Activated naive CD4-positive, alpha-beta T cell treated with Interleukin-2 at 50 U/mL for 16 hours (primary cell): ENCODE measurements around the gene RBM47.
"Not testable (repeated sequence)": the region's sequence is repeated elsewhere in the genome, so short reads cannot be mapped to it uniquely, and the experiment has no call there.

Experiments used
- DNase-seq: peaks from one replicate; pipeline ENCODE4 v3.0.0-alpha.2; 2020

Gene RBM47

GRCh38 chr4:40481977-40482376 lies 147.7 kb downstream of the RBM47 start:
- no peak for DNase-seq

- DNase-seq: no peak
Observed at GRCh38 chr4:40480291-40480690, 149.4 kb downstream of the RBM47 start.

GRCh38 chr4:40479378-40479777 lies 150.3 kb downstream of the RBM47 start:
- DNase-seq: no peak

GRCh38 chr4:40475609-40476008 lies 154.1 kb downstream of the RBM47 start:
- DNase-seq: no peak

- DNase-seq: no peak
Observed at GRCh38 chr4:40473578-40474388, 155.9 kb downstream of the RBM47 start.

- DNase-seq: no peak
Observed at GRCh38 chr4:40471923-40472322, 157.7 kb downstream of the RBM47 start.

- no peak for DNase-seq
Observed at GRCh38 chr4:40466789-40467188, 162.9 kb downstream of the RBM47 start.

- DNase-seq: no peak
Observed at GRCh38 chr4:40462326-40462725, 167.3 kb downstream of the RBM47 start.

- no peak for DNase-seq
Observed at GRCh38 chr4:40461879-40462278, 167.8 kb downstream of the RBM47 start.

GRCh38 chr4:40461062-40461461 lies 168.6 kb downstream of the RBM47 start:
- DNase-seq: no peak

- DNase-seq: no peak
Observed at GRCh38 chr4:40458683-40459082, 171.0 kb downstream of the RBM47 start.

GRCh38 chr4:40458109-40458508 lies 171.6 kb downstream of the RBM47 start:
- DNase-seq: no peak

- no peak for DNase-seq
Observed at GRCh38 chr4:40455340-40455902, 174.2 kb downstream of the RBM47 start.

GRCh38 chr4:40454816-40455215 lies 174.8 kb downstream of the RBM47 start:
- DNase-seq: no peak

GRCh38 chr4:40453912-40454311 lies 175.8 kb downstream of the RBM47 start:
- DNase-seq: no peak

- DNase-seq: no peak
Observed at GRCh38 chr4:40448875-40449274, 180.8 kb downstream of the RBM47 start.

GRCh38 chr4:40446839-40447238 lies 182.8 kb downstream of the RBM47 start:
- no peak for DNase-seq

GRCh38 chr4:40446261-40446750 lies 183.4 kb downstream of the RBM47 start:
- not testable (repeated sequence) for DNase-seq

GRCh38 chr4:40445671-40446070 lies 184.0 kb downstream of the RBM47 start:
- DNase-seq: no peak

- no peak for DNase-seq
Observed at GRCh38 chr4:40441430-40441829, 188.2 kb downstream of the RBM47 start.

GRCh38 chr4:40439519-40439918 lies 190.1 kb downstream of the RBM47 start:
- DNase-seq: no peak

GRCh38 chr4:40438384-40439026 lies 191.2 kb downstream of the RBM47 start:
- no peak for DNase-seq

GRCh38 chr4:40437741-40438383 lies 191.8 kb downstream of the RBM47 start:
- no peak for DNase-seq
